GM23338 (cell line): ENCODE data around the gene TCERG1. TPM values are rescaled to one million over a fixed set of nuclear protein-coding genes. Genes with fewer than 3 reads are reported as not detected.

Experiments
- ATAC-seq: fragments of 200-7000 bp; cut with Tn5 transposase; 3 replicates; pipeline ENCODE4 v1.9.1; 2020
- DNase-seq: peaks from one replicate; pipeline ENCODE4 v3.0.0-alpha.2; 2015; ENCODE audit warnings: low spot score
- H2AFZ ChIP-seq: fragments of 200-600 bp; sonication (generic); 2 replicates; pipeline ENCODE4 v1.8.0; 2016; ENCODE audit warnings: antibody characterized with exemption, mild to moderate bottlenecking, moderate library complexity
- H3F3A ChIP-seq: fragments of 200-600 bp; sonication (generic); replicated peaks from 2 replicates; pipeline ENCODE4 v1.8.0; 2017; ENCODE audit warnings: antibody characterized with exemption, mixed run types, low read depth
- H3K27ac ChIP-seq: fragments of 200-600 bp; sonication (generic); 2 replicates; pipeline ENCODE4 v1.6.1; 2016; ENCODE audit warnings: low read depth
- H3K27me3 ChIP-seq: fragments of 200-600 bp; sonication (generic); 2 replicates; pipeline ENCODE4 v1.8.0; 2016; ENCODE audit warnings: mild to moderate bottlenecking, mixed run types, moderate library complexity; ENCODE audit not compliant: insufficient read depth
- H3K36me3 ChIP-seq: fragments of 200-600 bp; sonication (generic); 2 replicates; pipeline ENCODE4 v1.8.0; 2016; ENCODE audit warnings: mild to moderate bottlenecking; ENCODE audit not compliant: insufficient read depth
- H3K4me1 ChIP-seq: fragments of 200-600 bp; sonication (generic); 2 replicates; pipeline ENCODE4 v1.8.0; 2016; ENCODE audit warnings: mild to moderate bottlenecking, moderate library complexity; ENCODE audit not compliant: insufficient read depth
- H3K4me2 ChIP-seq: fragments of 200-600 bp; sonication (generic); 2 replicates; pipeline ENCODE4 v1.7.1; 2017; ENCODE audit warnings: mixed run types
- H3K4me3 ChIP-seq: fragments of 200-600 bp; sonication (generic); 2 replicates; pipeline ENCODE4 v1.6.1; 2016; ENCODE audit warnings: mixed run types
- H3K79me2 ChIP-seq: fragments of 200-600 bp; sonication (generic); replicated peaks from 2 replicates; pipeline ENCODE4 v1.8.0; 2017; ENCODE audit warnings: mild to moderate bottlenecking; ENCODE audit not compliant: insufficient read depth
- H3K9me2 ChIP-seq: fragments of 200-600 bp; sonication (generic); 2 replicates; pipeline ENCODE4 v1.8.0; 2017; ENCODE audit not compliant: insufficient read depth
- H4K20me1 ChIP-seq: fragments of 200-600 bp; sonication (generic); replicated peaks from 2 replicates; pipeline ENCODE4 v1.8.0; 2017; ENCODE audit warnings: mild to moderate bottlenecking; ENCODE audit not compliant: insufficient read depth
- H3K27ac Mint-ChIP-seq: 2 replicates; pipeline ENCODE4 v1.8.0; 2020; ENCODE audit warnings: inconsistent platforms, mild to moderate bottlenecking, moderate library complexity, mixed read lengths
- H3K27me3 Mint-ChIP-seq: 3 replicates; pipeline ENCODE4 v1.8.0; 2022; ENCODE audit warnings: low read depth, mild to moderate bottlenecking, moderate library complexity, mixed read lengths, inconsistent platforms; ENCODE audit not compliant: insufficient read depth, poor library complexity
- H3K36me3 Mint-ChIP-seq: 3 replicates; pipeline ENCODE4 v1.8.0; 2021; ENCODE audit warnings: low read depth, mild to moderate bottlenecking, inconsistent platforms, moderate library complexity, mixed read lengths
- H3K4me1 Mint-ChIP-seq: 3 replicates; pipeline ENCODE4 v1.8.0; 2020; ENCODE audit warnings: mild to moderate bottlenecking, inconsistent platforms, mixed read lengths
- H3K4me3 Mint-ChIP-seq: 3 replicates; pipeline ENCODE4 v1.8.0; 2021; ENCODE audit warnings: moderate library complexity, mild to moderate bottlenecking, inconsistent platforms, mixed read lengths
- H3K9me3 Mint-ChIP-seq: 3 replicates; pipeline ENCODE4 v1.8.0; 2020; ENCODE audit warnings: moderate library complexity, mild to moderate bottlenecking, inconsistent platforms, mixed read lengths
- CTCF ChIP-seq, 2 experiments: fragments of 200-600 bp in 1 of 2; sonication (generic) in 1 of 2; conservative IDR thresholded peaks; 2 replicates each; pipeline versions ENCODE4 v1.5.1 to v1.6.1; 2016 to 2017; ENCODE audit warnings: antibody characterized with exemption in 2 of 2, low read depth in 2 of 2, mild to moderate bottlenecking in 2 of 2, moderate library complexity in 1 of 2
- JUNB ChIP-seq: IDR thresholded peaks from one replicate; pipeline ENCODE4 v1.6.1; 2016; ENCODE audit warnings: antibody characterized with exemption; ENCODE audit not compliant: unreplicated experiment
- ZNF331 ChIP-seq: fragments of 250-450 bp; sonication (Bioruptor Pico); IDR thresholded peaks from 2 replicates; pipeline ENCODE4 v1.5.0; 2020; ENCODE audit warnings: low read depth, mild to moderate bottlenecking, moderate library complexity
- ZNF462 ChIP-seq: fragments of 250-450 bp; sonication (Bioruptor Pico); IDR thresholded peaks from 2 replicates; pipeline ENCODE4 v1.5.0; 2020; ENCODE audit warnings: mild to moderate bottlenecking, moderate library complexity
- polyA plus RNA-seq: library from polyadenylated mRNA; unstranded; fragments of >200 nt; fragmentation: Nextera tagmentation; extraction: Ambion mirVana; gene quantifications from 2 replicates; pipeline ENCODE4 v1.2.1, GENCODE V29; 2016
- total RNA-seq: library from RNA; depleted of rRNA; stranded (reverse); fragments of >200 nt; shearing (Covaris generic); gene quantifications from 2 replicates; pipeline ENCODE4 v1.2.3, GENCODE V29; 2014

The TCERG1 gene
- total and polyA plus RNA-seq, 2 experiments from 2014 or later = 127 to 178 TPM

DNA sequence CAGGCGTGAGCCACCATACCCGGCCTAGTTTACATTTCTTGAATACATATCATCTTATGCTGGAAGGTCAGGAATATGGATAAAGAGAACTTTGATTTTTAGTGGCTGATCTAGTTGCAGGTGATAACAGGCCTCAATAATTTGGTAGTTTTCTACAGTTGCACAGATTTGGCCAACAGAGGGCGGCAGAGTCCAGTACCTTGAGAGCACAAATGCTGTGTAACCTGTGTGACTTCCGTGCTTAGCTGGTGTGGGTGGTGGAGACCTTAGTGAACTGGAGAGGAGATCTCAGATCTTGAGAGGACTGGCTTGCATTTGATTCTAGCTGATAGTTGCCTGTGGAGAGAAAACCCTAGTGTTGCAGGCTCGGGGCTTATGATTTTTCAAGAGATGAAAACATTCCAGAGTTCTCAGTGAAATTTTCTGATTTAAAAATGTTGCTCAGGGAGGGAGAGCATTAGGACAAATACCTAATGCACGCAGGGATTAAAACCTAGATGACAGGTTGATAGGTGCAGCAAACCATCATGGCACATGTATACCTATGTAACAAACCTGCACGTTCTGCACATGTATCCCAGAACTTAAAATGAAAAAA, 86.2 kb downstream of the TCERG1 start:
- Mint-ChIP-seq H3K27me3 (peaks cover 6% of the 10 kb centered on the region), H3K4me1 (peaks cover 15% of the 10 kb centered on the region), H3K27ac (peak overlapping the region; percentile 66; the same call in 1 of the 2 replicates), H3K9me3 (no peaks in the 10 kb centered on the region), H3K4me3 (no peak overlapping the region), H3K36me3 (no peaks in the 10 kb centered on the region)
- no peak overlapping the region for H3K27ac ChIP-seq
- H3K4me3 ChIP-seq = no peak overlapping the region
- no peak overlapping the region for H3K4me2 ChIP-seq
- no peaks in the 10 kb centered on the region for H3K9me2 ChIP-seq
- ATAC-seq (peak; percentile 96), DNase-seq (peak; percentile 91)
- H3K79me2 ChIP-seq = no peaks in the 10 kb centered on the region
- H3K27me3 ChIP-seq = no peaks in the 10 kb centered on the region
- H3K4me1 ChIP-seq = peaks cover 10% of the 10 kb centered on the region
- H3K36me3 ChIP-seq = no peaks in the 10 kb centered on the region
- TF ChIP-seq CTCF (conservative IDR thresholded peaks at IDR 0.05; ENCODE audit: low read depth in 2 of 2) (peak; percentile 95 to 96), ZNF331 (no peak), ZNF462 (no peak), JUNB (no peak)
- H2AFZ ChIP-seq = no peak overlapping the region
- no peaks in the 10 kb centered on the region for H3F3A ChIP-seq
- H4K20me1 ChIP-seq = no peaks in the 10 kb centered on the region
